Osteoblast (primary cell): ENCODE data around the gene CHKA. TPM values are rescaled to one million over a fixed set of nuclear protein-coding genes. Genes with fewer than 3 reads are reported as not detected.
A peak's percentile ranks its signal among the peaks of the same experiment; 100 is the strongest.

Source experiments
- DNase-seq: peaks from one replicate; pipeline ENCODE4 v3.0.0; 2011; ENCODE audit warnings: low spot score, mixed read lengths; ENCODE audit not compliant: insufficient read length; ENCODE audit errors: missing footprints
- H2AFZ ChIP-seq: 2 replicates; pipeline ENCODE4 v1.6.0; 2011; ENCODE audit warnings: mild to moderate bottlenecking, low read length
- H3K27ac ChIP-seq: 2 replicates; pipeline ENCODE4 v1.5.1; 2011; ENCODE audit warnings: mild to moderate bottlenecking, low read depth, low read length, moderate library complexity
- H3K27me3 ChIP-seq: 2 replicates; pipeline ENCODE4 v1.6.0; 2012; ENCODE audit warnings: mild to moderate bottlenecking, control low read depth, inconsistent platforms, low read length, moderate library complexity; ENCODE audit not compliant: insufficient read depth
- H3K36me3 ChIP-seq: 2 replicates; pipeline ENCODE4 v1.5.1; 2011; ENCODE audit warnings: mild to moderate bottlenecking, low read length, control low read depth, moderate library complexity; ENCODE audit not compliant: insufficient read depth
- H3K4me1 ChIP-seq: 2 replicates; pipeline ENCODE4 v1.5.1; 2011; ENCODE audit warnings: mild to moderate bottlenecking, low read length, control low read depth, moderate library complexity; ENCODE audit not compliant: insufficient read depth
- H3K4me2 ChIP-seq: 2 replicates; pipeline ENCODE4 v1.6.0; 2011; ENCODE audit warnings: mild to moderate bottlenecking, low read length; ENCODE audit not compliant: insufficient read depth
- H3K4me3 ChIP-seq: fragments of 200-600 bp; sonication (generic); 3 replicates; pipeline ENCODE4 v1.5.1; 2012; ENCODE audit warnings: mild to moderate bottlenecking, low read length, inconsistent platforms; ENCODE audit not compliant: insufficient read depth
- H3K79me2 ChIP-seq: 2 replicates; pipeline ENCODE4 v1.6.0; 2012; ENCODE audit warnings: mild to moderate bottlenecking, low read length, control low read depth, inconsistent platforms; ENCODE audit not compliant: insufficient read depth
- H3K9me3 ChIP-seq: 2 replicates; pipeline ENCODE4 v1.5.1; 2011; ENCODE audit warnings: low read depth, low read length, control low read depth
- H4K20me1 ChIP-seq: 2 replicates; pipeline ENCODE4 v1.6.0; 2012; ENCODE audit warnings: mild to moderate bottlenecking, low read length, control low read depth; ENCODE audit not compliant: insufficient read depth
- total RNA-seq: library from RNA; depleted of rRNA; stranded (reverse); fragments of >200 nt; gene quantifications from 2 replicates; pipeline ENCODE4 v1.2.3, GENCODE V29; 2012
- TF ChIP-seq, protein P1 (sequence below): IDR thresholded peaks from 2 replicates; pipeline ENCODE4 v1.5.1; 2011; ENCODE audit warnings: mild to moderate bottlenecking, low read depth, low read length, moderate library complexity; ENCODE audit errors: extremely low read depth

The CHKA gene
- total RNA-seq, 1 donor: 29.0 TPM

DNA sequence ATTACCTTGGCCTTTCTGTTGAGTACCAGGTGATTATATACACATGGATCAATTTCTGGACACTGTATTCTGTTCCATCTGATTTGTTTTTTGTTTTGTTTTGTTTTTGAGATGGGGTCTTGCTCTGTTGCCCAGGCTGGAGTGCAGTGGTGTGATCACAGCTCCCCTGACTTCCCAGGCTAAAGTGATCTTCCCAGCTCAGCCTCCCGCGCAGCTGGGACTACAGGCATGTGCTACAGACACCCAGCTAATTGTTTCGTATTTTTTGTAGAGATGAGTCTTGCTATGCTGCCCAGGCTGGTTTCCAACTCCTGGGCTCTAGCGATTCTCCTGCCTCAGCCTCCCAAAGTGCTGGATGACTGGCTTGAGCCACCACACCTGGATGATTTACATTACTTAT, 63.4 kb downstream of the CHKA start:
- Histone ChIP-seq H3K4me3 (no peak overlapping the region), H2AFZ (no peak overlapping the region), H3K4me2 (no peak overlapping the region), H3K79me2 (no peaks in the 10 kb centered on the region), H4K20me1 (no peaks in the 10 kb centered on the region), H3K4me1 (no peaks in the 10 kb centered on the region), H3K36me3 (peaks cover 3% of the 10 kb centered on the region), H3K27me3 (no peaks in the 10 kb centered on the region), H3K9me3 (no peaks in the 10 kb centered on the region), H3K27ac (no peak overlapping the region)
- DNase-seq: no peak
- TF ChIP-seq, protein P1, sequence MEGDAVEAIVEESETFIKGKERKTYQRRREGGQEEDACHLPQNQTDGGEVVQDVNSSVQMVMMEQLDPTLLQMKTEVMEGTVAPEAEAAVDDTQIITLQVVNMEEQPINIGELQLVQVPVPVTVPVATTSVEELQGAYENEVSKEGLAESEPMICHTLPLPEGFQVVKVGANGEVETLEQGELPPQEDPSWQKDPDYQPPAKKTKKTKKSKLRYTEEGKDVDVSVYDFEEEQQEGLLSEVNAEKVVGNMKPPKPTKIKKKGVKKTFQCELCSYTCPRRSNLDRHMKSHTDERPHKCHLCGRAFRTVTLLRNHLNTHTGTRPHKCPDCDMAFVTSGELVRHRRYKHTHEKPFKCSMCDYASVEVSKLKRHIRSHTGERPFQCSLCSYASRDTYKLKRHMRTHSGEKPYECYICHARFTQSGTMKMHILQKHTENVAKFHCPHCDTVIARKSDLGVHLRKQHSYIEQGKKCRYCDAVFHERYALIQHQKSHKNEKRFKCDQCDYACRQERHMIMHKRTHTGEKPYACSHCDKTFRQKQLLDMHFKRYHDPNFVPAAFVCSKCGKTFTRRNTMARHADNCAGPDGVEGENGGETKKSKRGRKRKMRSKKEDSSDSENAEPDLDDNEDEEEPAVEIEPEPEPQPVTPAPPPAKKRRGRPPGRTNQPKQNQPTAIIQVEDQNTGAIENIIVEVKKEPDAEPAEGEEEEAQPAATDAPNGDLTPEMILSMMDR: no peak

DNA sequence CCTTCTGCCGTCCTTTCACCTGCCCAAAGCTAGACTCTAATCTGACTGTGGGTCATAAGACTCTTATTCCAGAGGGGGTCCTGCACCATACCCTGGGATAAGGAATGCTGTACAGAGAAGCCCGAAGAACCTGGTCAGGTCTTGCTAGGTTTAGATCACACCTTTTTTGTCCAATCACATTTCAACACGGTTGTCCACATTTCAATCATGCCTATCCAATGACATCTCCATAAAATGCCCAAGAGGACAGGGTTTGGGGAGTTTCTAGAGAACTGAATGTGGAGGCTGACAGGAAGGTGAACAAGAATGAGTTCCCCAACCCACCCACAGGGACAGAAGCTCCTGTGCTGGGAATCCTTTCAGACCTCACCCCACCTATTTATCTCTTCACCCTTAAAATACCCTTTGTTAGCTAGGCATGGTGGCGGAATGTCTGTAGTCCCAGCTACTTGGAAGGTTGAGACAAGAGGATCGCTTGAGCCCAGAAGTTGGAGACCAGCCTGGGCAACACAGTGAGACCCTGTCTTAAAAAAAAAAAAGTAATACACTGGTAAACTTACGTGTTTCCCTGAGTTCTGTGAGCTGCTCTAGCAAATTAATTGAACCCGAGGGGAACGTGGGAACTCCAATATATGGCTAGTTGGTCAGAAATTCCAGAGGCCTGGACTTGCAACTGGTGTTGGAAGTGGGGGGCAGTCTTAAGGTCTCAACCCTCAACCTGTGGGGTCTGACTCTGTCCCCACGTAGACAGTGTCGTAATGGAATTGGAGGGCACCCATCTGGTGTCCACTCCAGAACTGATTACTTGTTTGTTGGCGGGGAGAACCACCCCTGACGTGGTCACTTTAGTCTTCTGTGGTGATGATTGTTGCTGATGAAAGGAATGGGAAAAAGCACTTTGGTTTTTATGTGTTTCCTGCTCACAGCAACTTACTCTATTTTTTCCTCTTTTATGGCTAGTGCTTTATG, 64.6 kb downstream of the CHKA start:
- TF ChIP-seq, protein P1: no peak
- Histone ChIP-seq H3K36me3 (peaks cover 11% of the 10 kb centered on the region), H3K27me3 (no peaks in the 10 kb centered on the region), H3K4me3 (no peak overlapping the region), H3K4me2 (no peak overlapping the region), H3K4me1 (no peaks in the 10 kb centered on the region), H3K27ac (no peak overlapping the region), H2AFZ (no peak overlapping the region), H4K20me1 (no peaks in the 10 kb centered on the region), H3K79me2 (no peaks in the 10 kb centered on the region), H3K9me3 (no peaks in the 10 kb centered on the region)
- peak; percentile 15 for DNase-seq

DNA sequence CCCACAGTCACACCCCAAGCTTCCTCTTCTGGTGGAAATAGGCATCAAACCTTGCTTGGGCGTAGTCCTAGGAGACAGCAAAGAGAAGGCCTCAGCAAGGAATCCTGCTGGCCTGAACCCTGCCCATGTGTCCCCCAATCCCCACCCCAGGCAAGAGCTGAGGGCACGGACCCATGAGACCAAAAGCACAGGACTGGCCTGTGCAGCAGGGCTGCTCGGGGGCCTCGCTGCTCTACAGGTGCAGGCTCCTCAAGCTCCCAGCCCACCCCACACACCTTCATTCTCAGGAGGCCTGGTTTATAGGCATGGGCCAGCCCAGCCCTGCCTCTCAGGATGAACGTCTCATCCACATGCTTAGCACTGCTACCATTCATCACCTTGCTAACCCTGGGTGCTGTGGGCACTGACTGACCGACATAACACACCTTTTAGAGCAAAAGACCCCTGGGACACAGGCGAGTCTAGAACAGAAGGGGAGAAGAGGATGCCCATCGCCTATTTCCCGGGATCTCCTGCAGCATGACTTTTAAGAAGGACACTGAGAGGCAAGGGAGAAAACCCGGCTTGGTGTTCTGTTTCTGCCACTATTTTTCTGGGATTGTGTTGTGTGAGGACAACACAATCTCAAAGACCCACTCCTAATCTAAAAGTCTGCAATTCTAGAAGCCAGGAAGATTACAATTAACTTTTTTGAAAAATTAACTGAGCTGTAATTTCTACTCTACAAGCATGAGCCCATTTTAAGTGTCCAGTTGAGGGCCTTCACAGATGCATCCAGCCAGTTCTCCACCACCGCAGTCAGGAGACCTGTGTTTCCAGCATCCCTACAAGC, 67.0 kb downstream of the CHKA start:
- no peaks in the 10 kb centered on the region for H3K79me2 ChIP-seq
- H4K20me1 ChIP-seq: no peaks in the 10 kb centered on the region
- H3K9me3 ChIP-seq: no peaks in the 10 kb centered on the region
- H2AFZ ChIP-seq: no peak overlapping the region
- peak; percentile 69 for DNase-seq
- peaks cover 28% of the 10 kb centered on the region for H3K36me3 ChIP-seq
- no peak overlapping the region for H3K27ac ChIP-seq
- H3K4me1 ChIP-seq: no peaks in the 10 kb centered on the region
- TF ChIP-seq, protein P1: no peak
- H3K27me3 ChIP-seq: no peaks in the 10 kb centered on the region
- no peak overlapping the region for H3K4me2 ChIP-seq
- H3K4me3 ChIP-seq: no peak overlapping the region

DNA sequence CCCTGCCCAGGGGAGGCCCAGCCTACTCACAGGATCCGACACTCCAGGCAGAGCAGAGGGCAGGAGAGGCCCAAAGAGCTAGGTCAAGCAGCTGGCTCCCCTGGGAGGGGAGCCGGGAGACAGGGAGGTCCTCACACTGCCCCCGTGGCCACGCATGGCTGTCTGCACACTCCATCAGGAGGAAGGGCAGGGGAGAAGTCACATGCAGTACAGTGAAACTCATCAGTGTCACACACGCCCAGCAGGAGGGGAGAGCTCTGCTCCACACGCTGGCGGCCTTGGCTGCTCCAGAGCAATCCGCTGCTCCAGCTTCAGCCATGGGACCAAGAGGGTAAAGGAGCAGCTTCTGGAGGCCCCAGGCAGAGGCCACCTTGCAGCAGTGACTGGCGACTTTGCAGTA, 68.1 kb downstream of the CHKA start:
- no peaks in the 10 kb centered on the region for H4K20me1 ChIP-seq
- no peak overlapping the region for H3K4me2 ChIP-seq
- H3K9me3 ChIP-seq: no peaks in the 10 kb centered on the region
- TF ChIP-seq, protein P1: no peak
- no peak overlapping the region for H3K4me3 ChIP-seq
- H3K4me1 ChIP-seq: no peaks in the 10 kb centered on the region
- DNase-seq: peak; percentile 84
- H3K36me3 ChIP-seq: peaks cover 31% of the 10 kb centered on the region
- H3K27me3 ChIP-seq: no peaks in the 10 kb centered on the region
- H3K27ac ChIP-seq: no peak overlapping the region
- H2AFZ ChIP-seq: no peak overlapping the region
- no peaks in the 10 kb centered on the region for H3K79me2 ChIP-seq
